ENCODE measurements around the gene CAPRIN2.

The CAPRIN2 gene

DNA sequence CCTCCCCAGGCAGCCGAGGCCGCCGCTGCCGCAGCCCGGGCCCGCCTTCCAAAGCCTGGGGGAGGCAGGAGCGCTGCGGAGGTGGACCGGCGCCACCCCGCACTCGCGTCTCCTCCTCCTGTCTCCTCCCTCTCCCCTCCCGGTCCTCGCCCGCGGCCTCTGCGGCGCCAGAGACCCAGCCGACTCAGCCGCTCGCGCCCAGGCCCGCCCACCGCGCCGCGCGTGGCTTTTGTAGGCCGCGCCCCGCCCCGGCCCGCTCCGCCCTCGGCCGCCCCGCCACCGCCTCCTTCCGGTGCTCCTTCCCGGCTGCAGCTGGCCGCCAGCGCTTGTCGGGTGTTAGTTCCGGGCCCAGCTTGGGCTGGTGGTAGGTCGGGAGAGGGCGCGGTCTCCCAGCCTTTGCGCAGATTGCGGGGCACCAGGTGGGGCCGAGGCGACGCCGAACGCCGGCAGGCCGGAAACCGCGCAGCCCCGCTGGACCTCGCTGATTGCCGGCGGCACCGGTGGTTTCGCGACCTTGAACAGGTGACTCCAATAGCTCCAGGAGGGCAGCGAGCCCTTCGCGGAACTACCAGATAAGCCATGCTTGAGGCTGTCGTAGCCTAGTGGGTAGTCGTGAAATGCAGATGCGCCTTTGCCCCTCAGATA lies at the start of gene CAPRIN2:
Gene CAPRIN2, minus strand, starts transcription at position 202 of the 645 bp plus-strand sequence. CDS start 1,431 bp downstream, outside the sequence.
- Histone ChIP-seq H3K36me3 (ENCODE audit: control insufficient read depth in 1 of 2, insufficient read depth in 2 of 2, low read length in 2 of 2) (no peaks in the 10 kb centered on the region), H3K4me1 (ENCODE audit: control insufficient read depth in 1 of 2, insufficient read depth in 2 of 2, low read length in 2 of 2) (peaks cover 10 to 12% of the 10 kb centered on the region in 2 donors), H3K27ac (ENCODE audit: low read length) (peak within 1 kb of the TSS; percentile 59), H3K27me3 (ENCODE audit: low read depth, low read length) (no peaks in the 10 kb centered on the region), H3K9me3 (ENCODE audit: control insufficient read depth in 1 of 2, low read length in 2 of 2) (no peaks in the 10 kb centered on the region), H3K4me3 (ENCODE audit: low read depth in 1 of 2, low read length in 2 of 2) (peak within 1 kb of the TSS; percentile 86 to 90)

- Histone ChIP-seq H3K36me3 (ENCODE audit: control insufficient read depth in 1 of 2, insufficient read depth in 2 of 2, low read length in 2 of 2) (no peaks in the 10 kb centered on the region), H3K4me1 (ENCODE audit: control insufficient read depth in 1 of 2, insufficient read depth in 2 of 2, low read length in 2 of 2) (peaks cover 0 to 7% of the 10 kb centered on the region in 2 donors), H3K9me3 (ENCODE audit: control insufficient read depth in 1 of 2, low read length in 2 of 2) (no peaks in the 10 kb centered on the region), H3K4me3 (ENCODE audit: low read depth in 1 of 2, low read length in 2 of 2) (no peak overlapping the region), H3K27ac (ENCODE audit: low read length) (no peak overlapping the region), H3K27me3 (ENCODE audit: low read depth, low read length) (no peaks in the 10 kb centered on the region)
These were observed 42.9 kb upstream of the CAPRIN2 start for GRCh38 chr12:30797689-30798088.

DNA sequence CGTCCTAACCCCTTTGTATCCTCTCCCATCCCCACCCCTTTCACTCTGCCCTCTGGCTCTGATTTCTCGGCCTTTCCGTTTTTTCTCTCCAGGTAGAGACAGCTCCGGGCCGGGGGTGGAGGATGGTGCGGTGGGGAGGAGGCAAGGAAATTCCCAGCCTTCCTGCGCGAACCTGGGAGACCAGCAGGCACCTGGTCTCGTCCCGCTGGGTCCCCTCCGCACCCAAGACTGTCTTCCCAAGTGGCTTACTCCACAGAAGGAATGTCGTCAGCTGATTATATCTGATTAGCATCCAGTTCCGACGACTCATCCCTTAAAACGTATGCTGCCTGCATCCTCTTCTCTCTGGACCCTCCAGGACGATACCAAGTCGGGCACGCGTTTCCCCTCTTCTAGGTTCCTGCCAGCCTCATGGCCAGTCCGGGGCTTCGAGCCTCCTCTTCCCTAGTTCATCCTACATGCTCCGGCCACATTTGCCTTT lies 42.2 kb upstream of the CAPRIN2 start:
- Histone ChIP-seq H3K4me3 (ENCODE audit: low read depth in 1 of 2, low read length in 2 of 2) (peak overlapping the region; percentile 68 to 70), H3K27me3 (ENCODE audit: low read depth, low read length) (no peaks in the 10 kb centered on the region), H3K36me3 (ENCODE audit: control insufficient read depth in 1 of 2, insufficient read depth in 2 of 2, low read length in 2 of 2) (no peaks in the 10 kb centered on the region), H3K27ac (ENCODE audit: low read length) (no peak overlapping the region), H3K4me1 (ENCODE audit: control insufficient read depth in 1 of 2, insufficient read depth in 2 of 2, low read length in 2 of 2) (peaks cover 0 to 7% of the 10 kb centered on the region in 2 donors), H3K9me3 (ENCODE audit: control insufficient read depth in 1 of 2, low read length in 2 of 2) (no peaks in the 10 kb centered on the region)

DNA sequence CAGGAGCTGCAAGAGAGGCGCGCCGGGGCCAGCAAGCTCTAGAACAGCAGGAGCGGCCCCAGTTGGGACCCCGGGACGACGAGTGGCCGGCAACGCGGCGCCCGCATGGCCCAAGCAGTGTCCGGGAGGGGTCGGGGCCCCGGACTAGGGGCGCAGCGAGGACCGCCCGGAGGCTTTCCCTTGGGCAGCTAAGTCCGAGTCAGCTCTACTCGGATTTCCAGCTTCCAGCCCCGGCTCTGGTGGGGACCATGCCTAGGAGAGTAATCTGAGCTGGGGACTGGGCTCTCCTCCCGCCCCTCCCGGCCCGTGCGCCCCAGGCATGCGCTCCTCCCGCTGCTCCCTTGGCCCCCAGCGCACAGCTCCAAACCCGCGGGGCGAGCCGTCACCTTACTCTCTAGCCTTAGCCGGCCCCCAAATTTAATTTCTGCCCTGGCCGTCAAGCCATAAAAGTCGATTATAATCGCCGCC lies 41.6 kb upstream of the CAPRIN2 start:
- H3K9me3 ChIP-seq (ENCODE audit: control insufficient read depth in 1 of 2, low read length in 2 of 2): no peaks in the 10 kb centered on the region
- peaks cover 0 to 7% of the 10 kb centered on the region in 2 donors for H3K4me1 ChIP-seq (ENCODE audit: control insufficient read depth in 1 of 2, insufficient read depth in 2 of 2, low read length in 2 of 2)
- peak overlapping the region; percentile 68 to 70 for H3K4me3 ChIP-seq (ENCODE audit: low read depth in 1 of 2, low read length in 2 of 2)
- no peaks in the 10 kb centered on the region for H3K36me3 ChIP-seq (ENCODE audit: control insufficient read depth in 1 of 2, insufficient read depth in 2 of 2, low read length in 2 of 2)
- no peaks in the 10 kb centered on the region for H3K27me3 ChIP-seq (ENCODE audit: low read depth, low read length)
- H3K27ac ChIP-seq (ENCODE audit: low read length): no peak overlapping the region

- H3K27ac ChIP-seq (ENCODE audit: low read length): no peak overlapping the region
- H3K9me3 ChIP-seq (ENCODE audit: control insufficient read depth in 1 of 2, low read length in 2 of 2): no peaks in the 10 kb centered on the region
- no peaks in the 10 kb centered on the region for H3K27me3 ChIP-seq (ENCODE audit: low read depth, low read length)
These were observed 40.9 kb upstream of the CAPRIN2 start for GRCh38 chr12:30795410-30796312.

DNA sequence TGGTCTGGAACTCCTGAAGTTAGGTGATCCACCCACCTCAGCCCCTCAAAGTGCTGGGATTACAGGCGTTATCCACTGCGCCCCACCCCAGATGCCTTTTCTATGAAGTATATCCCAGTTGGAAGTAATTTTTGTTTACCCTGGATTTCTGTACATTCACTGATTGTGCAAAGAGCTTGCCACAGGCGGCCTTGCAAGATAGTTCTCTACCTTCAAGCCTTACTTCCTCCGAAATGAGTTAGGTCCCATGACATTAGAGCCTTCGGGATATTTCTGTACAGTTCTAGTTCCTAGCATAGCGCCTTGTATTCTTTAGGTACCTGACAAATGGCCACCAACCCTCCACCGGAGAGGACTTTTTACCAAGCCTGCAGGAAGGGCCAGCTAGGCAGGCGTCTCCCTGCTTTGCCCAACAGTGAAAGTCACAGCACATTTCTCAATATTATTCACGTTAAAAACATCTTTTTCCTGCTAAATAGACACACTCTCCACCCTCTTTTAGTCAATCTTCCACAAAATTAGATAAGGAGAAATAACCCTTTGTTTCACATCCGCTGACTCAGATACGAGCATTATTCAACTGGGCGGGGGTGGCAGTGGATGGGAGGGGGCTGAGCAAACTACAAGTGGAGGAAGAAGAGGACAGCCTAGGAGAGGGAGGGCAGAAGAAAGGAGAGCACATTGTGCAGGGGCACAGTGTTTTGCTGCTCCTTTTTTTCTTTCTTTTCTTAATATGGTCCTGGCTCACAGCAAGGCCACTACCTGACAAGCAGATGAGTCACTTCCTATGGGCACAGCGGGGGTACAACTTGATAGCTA lies 40.0 kb upstream of the CAPRIN2 start:
- H3K4me3 ChIP-seq (ENCODE audit: low read depth in 1 of 2, low read length in 2 of 2): peak overlapping the region in 1 of 2 donors; percentile 70
- H3K36me3 ChIP-seq (ENCODE audit: control insufficient read depth in 1 of 2, insufficient read depth in 2 of 2, low read length in 2 of 2): no peaks in the 10 kb centered on the region
- H3K9me3 ChIP-seq (ENCODE audit: control insufficient read depth in 1 of 2, low read length in 2 of 2): no peaks in the 10 kb centered on the region
- H3K27ac ChIP-seq (ENCODE audit: low read length): no peak overlapping the region
- no peaks in the 10 kb centered on the region for H3K27me3 ChIP-seq (ENCODE audit: low read depth, low read length)
- H3K4me1 ChIP-seq (ENCODE audit: control insufficient read depth in 1 of 2, insufficient read depth in 2 of 2, low read length in 2 of 2): peaks cover 0 to 7% of the 10 kb centered on the region in 2 donors

More at GRCh38 chr12:30795410-30796312, 40.9 kb upstream of the CAPRIN2 start:
- Histone ChIP-seq H3K4me3 (ENCODE audit: low read depth in 1 of 2, low read length in 2 of 2) (peak overlapping the region; percentile 68 to 70), H3K36me3 (ENCODE audit: control insufficient read depth in 1 of 2, insufficient read depth in 2 of 2, low read length in 2 of 2) (no peaks in the 10 kb centered on the region), H3K4me1 (ENCODE audit: control insufficient read depth in 1 of 2, insufficient read depth in 2 of 2, low read length in 2 of 2) (peaks cover 0 to 7% of the 10 kb centered on the region in 2 donors)

- Histone ChIP-seq H3K4me3 (ENCODE audit: low read depth in 1 of 2, low read length in 2 of 2) (no peak overlapping the region), H3K27me3 (ENCODE audit: low read depth, low read length) (no peaks in the 10 kb centered on the region), H3K27ac (ENCODE audit: low read length) (no peak overlapping the region), H3K9me3 (ENCODE audit: control insufficient read depth in 1 of 2, low read length in 2 of 2) (no peaks in the 10 kb centered on the region), H3K4me1 (ENCODE audit: control insufficient read depth in 1 of 2, insufficient read depth in 2 of 2, low read length in 2 of 2) (peaks cover 0 to 7% of the 10 kb centered on the region in 2 donors), H3K36me3 (ENCODE audit: control insufficient read depth in 1 of 2, insufficient read depth in 2 of 2, low read length in 2 of 2) (no peaks in the 10 kb centered on the region)
These were observed 39.3 kb upstream of the CAPRIN2 start for GRCh38 chr12:30794020-30794419.

- H3K4me3 ChIP-seq (ENCODE audit: low read depth in 1 of 2, low read length in 2 of 2): no peak overlapping the region
- no peak overlapping the region for H3K27ac ChIP-seq (ENCODE audit: low read length)
- no peaks in the 10 kb centered on the region for H3K9me3 ChIP-seq (ENCODE audit: control insufficient read depth in 1 of 2, low read length in 2 of 2)
These were observed 38.1 kb upstream of the CAPRIN2 start for GRCh38 chr12:30792648-30793499.

DNA sequence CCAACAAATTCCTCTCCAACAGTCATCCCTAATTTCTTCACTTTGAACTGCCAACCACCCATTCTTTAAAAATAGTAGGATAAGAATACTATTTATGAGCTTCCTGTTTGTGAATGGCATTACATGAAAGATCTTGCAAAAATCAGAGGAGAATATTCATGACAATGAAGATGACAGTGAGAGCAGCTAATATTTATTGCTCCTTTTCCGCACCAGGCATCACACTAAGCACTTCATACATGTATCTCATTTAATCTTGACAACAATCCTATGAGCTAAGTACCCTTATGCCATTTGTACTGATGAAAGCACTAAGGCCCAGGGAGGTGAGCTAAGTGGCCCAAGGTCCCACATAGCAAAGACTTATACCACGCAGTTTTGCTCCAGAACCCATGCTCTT lies 37.3 kb upstream of the CAPRIN2 start:
- no peaks in the 10 kb centered on the region for H3K36me3 ChIP-seq (ENCODE audit: control insufficient read depth in 1 of 2, insufficient read depth in 2 of 2, low read length in 2 of 2)
- H3K9me3 ChIP-seq (ENCODE audit: control insufficient read depth in 1 of 2, low read length in 2 of 2): no peaks in the 10 kb centered on the region
- H3K27ac ChIP-seq (ENCODE audit: low read length): no peak overlapping the region
- no peaks in the 10 kb centered on the region for H3K27me3 ChIP-seq (ENCODE audit: low read depth, low read length)
- peaks cover 0 to 7% of the 10 kb centered on the region in 2 donors for H3K4me1 ChIP-seq (ENCODE audit: control insufficient read depth in 1 of 2, insufficient read depth in 2 of 2, low read length in 2 of 2)
- H3K4me3 ChIP-seq (ENCODE audit: low read depth in 1 of 2, low read length in 2 of 2): no peak overlapping the region

More at GRCh38 chr12:30792648-30793499, 38.1 kb upstream of the CAPRIN2 start:
- Histone ChIP-seq H3K27me3 (ENCODE audit: low read depth, low read length) (no peaks in the 10 kb centered on the region), H3K36me3 (ENCODE audit: control insufficient read depth in 1 of 2, insufficient read depth in 2 of 2, low read length in 2 of 2) (no peaks in the 10 kb centered on the region), H3K4me1 (ENCODE audit: control insufficient read depth in 1 of 2, insufficient read depth in 2 of 2, low read length in 2 of 2) (peaks cover 0 to 7% of the 10 kb centered on the region in 2 donors)

GRCh38 chr12:30788754-30789153 lies 34.0 kb upstream of the CAPRIN2 start:
- Histone ChIP-seq H3K4me1 (ENCODE audit: control insufficient read depth in 1 of 2, insufficient read depth in 2 of 2, low read length in 2 of 2) (no peaks in the 10 kb centered on the region), H3K36me3 (ENCODE audit: control insufficient read depth in 1 of 2, insufficient read depth in 2 of 2, low read length in 2 of 2) (no peaks in the 10 kb centered on the region), H3K9me3 (ENCODE audit: control insufficient read depth in 1 of 2, low read length in 2 of 2) (peaks cover 0 to 3% of the 10 kb centered on the region in 2 donors), H3K27me3 (ENCODE audit: low read depth, low read length) (no peaks in the 10 kb centered on the region), H3K27ac (ENCODE audit: low read length) (no peak overlapping the region), H3K4me3 (ENCODE audit: low read depth in 1 of 2, low read length in 2 of 2) (no peak overlapping the region)
